Activated B cell treated with CpG ODN at 0.5 μM for 24 hours (primary cell): ENCODE measurements around the gene PHTF2. TPM values are rescaled to one million over a fixed set of nuclear protein-coding genes. Genes with fewer than 3 reads are reported as not detected.

ENCODE experiments used
- ATAC-seq: fragments of 200-7000 bp; cut with Tn5 transposase; one replicate; pipeline ENCODE4 v1.10.0; 2021; ENCODE audit warnings: low read depth, mild to moderate bottlenecking, moderate library complexity
- CTCF ChIA-PET: fragments of 350-600 bp; sonication (Branson Sonifier 250); formaldehyde crosslinking; loops from one replicate; lab custom pipeline; 2021; ENCODE audit warnings: antibody characterized with exemption; lab: Charles Lee
- POLR2A ChIA-PET: fragments of 350-600 bp; sonication (Branson Sonifier 250); formaldehyde crosslinking; loops from one replicate; lab custom pipeline; 2021; ENCODE audit warnings: antibody characterized with exemption; lab: Charles Lee
- DNase-seq: peaks from one replicate; pipeline ENCODE4 v3.0.0; 2022
- H3K27ac Mint-ChIP-seq: one replicate; pipeline ENCODE4 v1.8.0; 2020; ENCODE audit warnings: mixed read lengths
- H3K27me3 Mint-ChIP-seq: one replicate; pipeline ENCODE4 v1.8.0; 2021; ENCODE audit warnings: mixed read lengths
- H3K36me3 Mint-ChIP-seq: one replicate; pipeline ENCODE4 v1.8.0; 2021; ENCODE audit warnings: low read depth, mixed read lengths
- H3K4me1 Mint-ChIP-seq: one replicate; pipeline ENCODE4 v1.8.0; 2021; ENCODE audit warnings: mixed read lengths
- H3K4me3 Mint-ChIP-seq: one replicate; pipeline ENCODE4 v1.8.0; 2020; ENCODE audit warnings: mild to moderate bottlenecking, mixed read lengths
- H3K9me3 Mint-ChIP-seq: one replicate; pipeline ENCODE4 v1.8.0; 2020; ENCODE audit warnings: mixed read lengths
- CTCF ChIP-seq: fragments of 200-600 bp; IDR thresholded peaks from one replicate; pipeline ENCODE4 v1.8.0; 2022; ENCODE audit warnings: antibody characterized with exemption, mild to moderate bottlenecking
- intact Hi-C: fragments of 100-400 bp; cut with micrococcal nuclease; formaldehyde crosslinking; loops from one replicate; pipeline ENCODE4 v1.15.1; 2024
- total RNA-seq: library from RNA; stranded (reverse); gene quantifications from 2 replicates; pipeline ENCODE4 v1.2.3, GENCODE V29; 2022

Gene PHTF2
- total RNA-seq, 1 donor from 2014 or later = 38.9 TPM

- H3K36me3 Mint-ChIP-seq = peaks cover 34% of the 10 kb centered on the region
- POLR2A ChIA-PET = no interaction called here
- H3K4me3 Mint-ChIP-seq = no peak overlapping the region
- no peaks in the 10 kb centered on the region for H3K9me3 Mint-ChIP-seq
- ATAC-seq = peak; percentile 25
- no peak overlapping the region for H3K27ac Mint-ChIP-seq
- intact Hi-C loops = loop anchor here (1.0 to 5.0 kb wide), 2 partner anchors 100 to 492 kb away; no protein-coding TSS in a partner anchor
- no peak for TF ChIP-seq CTCF
- CTCF ChIA-PET = interaction anchor here (1.0 to 1.8 kb wide), 3 partner anchors 99 to 143 kb away, joined by 4 to 10 read pairs (median 8); partner anchors contain the start of genes PHTF2 and TMEM60
- H3K4me1 Mint-ChIP-seq = peaks cover 7% of the 10 kb centered on the region
- H3K27me3 Mint-ChIP-seq = no peaks in the 10 kb centered on the region
- no peak for DNase-seq
Observed at GRCh38 chr7:77940647-77941046, 142.1 kb downstream of the PHTF2 start.

DNA sequence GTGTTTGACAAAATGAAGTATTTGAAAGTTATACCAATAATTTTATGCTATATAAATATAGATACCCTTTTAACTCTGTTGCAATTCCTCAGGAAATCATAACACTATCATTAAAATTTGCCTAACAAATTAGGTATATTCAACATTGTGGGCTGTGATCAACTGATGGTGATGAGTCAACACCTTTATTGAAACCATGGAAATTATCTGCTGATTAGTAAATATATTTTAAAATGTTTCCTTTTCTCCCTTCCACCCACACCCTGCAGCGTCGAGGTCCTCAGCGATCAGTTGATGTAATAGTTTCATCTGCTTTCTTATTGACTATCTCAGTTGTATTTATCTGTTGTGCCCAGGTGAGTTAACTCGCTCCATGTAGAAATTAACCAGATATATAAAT lies 143.9 kb downstream of the PHTF2 start:
- CTCF ChIA-PET = no interaction called here
- intact Hi-C loops = loop anchor here (5.0 kb wide), 1 partner anchor 490 kb away; no protein-coding TSS in a partner anchor
- TF ChIP-seq CTCF = no peak
- Mint-ChIP-seq H3K4me3 (no peak overlapping the region), H3K9me3 (no peaks in the 10 kb centered on the region), H3K27ac (no peak overlapping the region), H3K4me1 (peaks cover 4% of the 10 kb centered on the region), H3K36me3 (peaks cover 34% of the 10 kb centered on the region), H3K27me3 (no peaks in the 10 kb centered on the region)
- DNase-seq (no peak), ATAC-seq (no peak)
- POLR2A ChIA-PET = no interaction called here

- Mint-ChIP-seq H3K27ac (no peak overlapping the region), H3K4me3 (no peak overlapping the region), H3K4me1 (peaks cover 4% of the 10 kb centered on the region), H3K36me3 (peaks cover 29% of the 10 kb centered on the region), H3K27me3 (no peaks in the 10 kb centered on the region), H3K9me3 (no peaks in the 10 kb centered on the region)
- POLR2A ChIA-PET = no interaction called here
- no peak for ATAC-seq
- DNase-seq = no peak
- intact Hi-C loops = loop anchor here (5.0 kb wide), 1 partner anchor 488 kb away; no protein-coding TSS in a partner anchor
- TF ChIP-seq CTCF = no peak
- CTCF ChIA-PET = no interaction called here
Observed at GRCh38 chr7:77944183-77945182, 145.9 kb downstream of the PHTF2 start.

- Mint-ChIP-seq H3K27ac (no peak overlapping the region), H3K4me3 (no peak overlapping the region), H3K9me3 (no peaks in the 10 kb centered on the region), H3K36me3 (peaks cover 14% of the 10 kb centered on the region), H3K27me3 (no peaks in the 10 kb centered on the region), H3K4me1 (no peaks in the 10 kb centered on the region)
- intact Hi-C loops = no loop called here
- TF ChIP-seq CTCF = no peak
- ATAC-seq (no peak), DNase-seq (no peak)
- POLR2A ChIA-PET = no interaction called here
- CTCF ChIA-PET = no interaction called here
Observed at GRCh38 chr7:77950548-77950947, 152.0 kb downstream of the PHTF2 start.
